GM21825 (cell line): ENCODE measurements around the gene SDCCAG8.
A peak's percentile ranks its signal among the peaks of the same experiment; 100 is the strongest.

Experiments used
- ATAC-seq: cut with Tn5 transposase; IDR thresholded peaks from one replicate; pipeline ENCODE4 v1.9.1; 2021; ENCODE audit warnings: mild to moderate bottlenecking, moderate library complexity; ENCODE audit not compliant: unreplicated experiment

The SDCCAG8 gene

GRCh38 chr1:243415663-243416408 is 160.0 kb downstream of the SDCCAG8 start:
- ATAC-seq = no peak

DNA sequence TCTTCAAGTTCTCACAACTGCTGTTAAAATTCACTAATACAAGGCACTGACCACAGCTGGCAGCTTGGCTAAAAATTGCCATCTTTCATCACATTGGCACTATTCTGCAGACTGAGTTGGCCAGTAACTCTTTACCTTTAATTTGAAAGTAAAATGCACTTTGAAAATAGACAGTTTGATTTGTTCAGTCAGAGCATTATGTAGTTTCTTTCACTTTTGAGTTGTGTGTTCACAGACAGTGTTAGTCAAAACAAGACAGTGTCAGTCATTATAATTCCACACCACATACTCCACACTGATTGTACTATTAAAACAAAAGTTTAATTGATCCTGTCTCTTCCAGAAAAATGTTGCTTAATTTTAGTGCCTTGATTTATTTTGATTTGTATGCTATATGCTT is 160.7 kb downstream of the SDCCAG8 start:
- ATAC-seq = no peak

DNA sequence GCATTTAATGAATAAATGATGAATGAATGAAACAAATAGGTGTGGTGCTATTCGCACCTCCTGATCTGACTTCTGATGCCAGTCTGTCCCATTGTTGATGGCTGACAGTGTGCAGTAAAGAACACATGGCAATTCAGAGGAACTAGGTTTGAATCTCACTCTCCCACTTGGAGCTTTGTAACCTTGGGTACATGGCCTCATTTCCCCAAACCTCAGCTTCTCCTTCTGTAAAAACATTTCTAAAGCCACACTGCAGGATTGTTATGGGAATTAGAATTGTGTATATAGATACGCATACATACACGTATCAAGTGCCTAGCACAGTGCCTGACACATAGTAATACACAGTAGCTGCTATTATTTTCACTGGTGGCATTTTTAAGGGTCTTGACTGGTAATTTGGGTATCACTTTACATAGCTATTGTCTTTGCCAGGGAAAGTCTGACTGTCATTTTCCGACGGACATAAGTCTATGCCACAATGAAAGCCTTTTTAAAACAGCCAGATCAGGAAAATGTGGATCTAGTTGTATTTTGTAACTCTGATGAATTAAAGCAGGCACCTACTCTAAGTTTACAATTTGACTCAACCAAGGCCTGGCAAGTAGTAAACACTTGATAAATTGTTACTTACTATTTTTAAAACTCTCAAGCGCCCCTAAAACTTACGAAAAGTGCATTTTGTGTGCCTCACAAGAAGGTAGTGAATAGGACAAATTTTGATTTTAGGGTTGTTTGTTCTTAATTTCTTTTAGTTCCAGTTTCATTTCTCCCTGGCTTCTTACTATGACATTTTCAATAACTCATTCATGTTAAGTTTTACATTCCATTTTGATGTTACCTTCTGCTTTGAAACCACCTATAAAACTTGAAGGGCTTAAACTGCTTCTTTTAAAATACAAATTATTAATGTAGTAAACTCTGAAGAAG is 164.4 kb downstream of the SDCCAG8 start:
- ATAC-seq = no peak

GRCh38 chr1:243420946-243421685 is 165.3 kb downstream of the SDCCAG8 start:
- no peak for ATAC-seq

DNA sequence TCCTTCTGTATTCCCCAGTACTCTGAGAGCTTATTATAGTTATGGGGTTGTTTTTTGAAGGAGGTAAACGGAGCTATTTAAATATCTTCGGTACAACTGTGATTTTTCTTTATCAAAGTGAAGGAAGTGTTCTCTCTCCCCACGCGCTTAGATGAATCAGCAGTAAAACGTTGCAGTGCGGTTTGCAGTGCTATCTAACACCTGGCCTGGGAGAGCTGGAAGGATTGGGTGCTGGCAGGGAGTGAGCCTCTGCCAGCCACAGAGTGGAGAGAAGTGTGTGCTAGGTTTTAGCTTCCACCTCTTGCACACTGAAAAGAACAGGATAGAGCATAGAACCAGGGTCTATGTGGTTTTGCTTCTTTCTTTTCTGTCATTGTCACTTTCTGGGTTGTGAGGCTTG is 165.9 kb downstream of the SDCCAG8 start:
- peak; percentile 82 for ATAC-seq

DNA sequence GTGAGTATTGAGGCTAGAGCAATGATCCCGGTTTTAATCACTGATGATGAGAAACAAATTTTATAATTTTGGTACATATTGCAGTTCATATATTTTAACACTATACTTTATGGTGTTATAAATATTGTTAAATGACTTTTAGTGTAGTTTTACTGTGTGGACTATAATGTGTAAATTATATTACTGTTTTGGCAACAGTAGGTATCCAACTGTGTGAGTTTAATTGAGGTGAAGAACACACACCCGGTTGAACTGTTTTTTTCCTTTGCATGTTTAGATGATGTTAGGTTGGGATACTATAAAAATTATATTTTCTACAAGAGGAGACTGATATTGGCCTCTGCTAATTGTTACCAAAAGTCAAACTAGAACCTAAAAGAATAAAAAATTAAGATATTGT is 166.5 kb downstream of the SDCCAG8 start:
- ATAC-seq = no peak

- ATAC-seq = no peak
Observed at GRCh38 chr1:243428084-243428483, 172.2 kb downstream of the SDCCAG8 start.

DNA sequence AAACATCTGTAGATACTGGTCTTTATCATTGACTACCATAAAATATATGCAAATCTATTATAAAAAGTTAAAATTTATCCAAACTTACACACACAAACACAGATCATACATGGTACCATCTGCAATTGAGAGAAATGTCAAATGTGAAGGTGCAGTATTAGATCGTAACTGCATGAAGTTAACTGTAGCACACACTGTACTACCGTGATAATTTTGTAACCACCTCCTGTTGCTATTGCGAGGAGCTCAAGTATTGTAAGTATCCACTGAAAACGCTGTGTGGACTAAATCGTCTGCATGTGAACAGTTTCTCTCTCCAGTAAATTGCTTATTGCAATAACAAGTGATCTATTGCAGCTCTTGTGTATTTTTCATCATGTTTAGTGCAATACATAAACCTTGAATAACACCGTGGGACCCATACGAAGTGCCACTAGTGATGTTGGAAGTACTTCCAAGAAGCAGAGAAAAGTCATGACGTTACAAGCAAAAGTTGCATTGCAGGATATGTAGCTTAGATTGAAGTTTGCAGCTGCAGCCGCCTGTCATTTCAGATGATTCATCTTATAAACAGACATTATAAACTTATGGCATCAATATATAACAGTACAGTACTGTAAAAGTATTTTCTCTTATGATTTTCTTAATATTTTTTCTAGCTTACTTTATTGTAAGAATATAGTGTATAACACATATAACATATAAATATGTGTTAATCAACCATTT is 172.9 kb downstream of the SDCCAG8 start:
- no peak for ATAC-seq

DNA sequence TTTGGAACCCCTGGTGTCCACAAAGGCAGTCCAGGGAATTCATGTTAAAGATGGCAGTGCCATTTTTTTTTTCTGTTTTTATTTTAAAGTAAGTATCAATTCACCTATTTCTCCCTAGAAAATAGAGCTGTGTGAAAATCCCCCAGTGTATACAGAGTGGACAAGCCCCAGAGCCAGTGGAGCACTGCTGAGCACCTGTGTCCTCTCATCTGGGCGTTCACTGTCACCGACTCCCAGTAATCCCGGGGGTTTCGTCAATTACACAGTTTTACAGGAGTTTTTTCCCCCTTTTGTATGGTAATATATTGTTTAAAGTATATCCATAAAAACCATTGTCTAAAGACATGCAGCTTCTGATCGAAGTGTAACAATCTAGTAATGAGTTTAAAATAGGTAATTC is 175.8 kb downstream of the SDCCAG8 start:
- no peak for ATAC-seq

DNA sequence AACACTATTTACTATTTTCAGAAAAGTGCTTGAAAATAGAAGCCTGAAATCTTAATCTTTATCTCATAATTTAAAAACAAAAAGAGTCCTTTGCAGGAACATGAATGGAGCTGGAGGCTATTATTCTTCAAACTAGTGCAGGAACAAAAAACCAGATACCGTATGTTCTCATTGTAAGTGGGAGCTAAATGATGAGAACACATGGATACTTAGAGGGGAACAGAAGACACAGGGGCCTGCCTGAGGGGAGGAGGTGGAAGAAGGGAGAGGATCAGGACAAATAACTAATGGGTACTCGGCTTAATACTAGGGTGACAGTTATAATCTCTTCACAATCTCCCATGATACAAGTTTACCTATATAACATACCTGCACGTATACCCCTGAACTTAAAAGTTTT is 176.3 kb downstream of the SDCCAG8 start:
- ATAC-seq = no peak

- no peak for ATAC-seq
Observed at GRCh38 chr1:243433737-243434370, 178.0 kb downstream of the SDCCAG8 start.

DNA sequence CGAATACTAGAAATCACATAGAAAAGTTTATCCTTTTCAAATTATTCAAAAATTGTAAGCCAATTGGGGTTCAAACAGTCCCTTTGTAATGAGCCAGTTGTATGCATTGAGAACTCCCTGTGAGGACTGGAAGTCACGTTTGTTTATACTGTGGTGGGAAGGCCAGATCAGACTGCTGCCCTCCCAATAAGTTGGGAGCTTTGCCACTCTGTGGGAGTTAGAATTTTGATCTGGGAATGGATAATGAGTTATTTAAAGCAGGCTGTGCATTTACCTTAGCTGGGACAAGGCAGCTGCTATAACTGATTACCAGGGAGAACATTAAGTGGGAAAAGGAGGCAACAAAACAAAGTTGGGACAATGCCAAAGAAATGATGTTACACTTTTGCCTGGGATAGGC is 178.8 kb downstream of the SDCCAG8 start:
- no peak for ATAC-seq

DNA sequence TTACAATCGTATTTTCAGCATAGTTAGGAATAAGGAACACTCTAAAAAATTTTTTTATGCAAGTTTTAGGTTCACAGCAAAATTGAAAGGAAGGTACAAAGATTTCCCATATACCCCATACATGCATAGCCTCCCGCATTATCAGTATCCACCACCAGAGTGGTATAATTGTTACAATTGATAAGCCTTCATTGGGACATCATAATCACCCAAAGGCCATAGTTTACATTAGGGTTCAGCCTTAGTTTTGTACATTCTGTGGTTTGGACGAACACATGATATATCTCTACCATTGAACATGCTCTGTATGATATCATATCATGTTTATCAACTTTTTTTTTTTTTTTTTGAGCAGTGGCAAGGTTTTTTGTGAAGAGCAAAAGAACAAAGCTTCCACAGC is 180.0 kb downstream of the SDCCAG8 start:
- ATAC-seq = no peak

GRCh38 chr1:243438146-243438545 is 182.3 kb downstream of the SDCCAG8 start:
- no peak for ATAC-seq

GRCh38 chr1:243438815-243439214 is 183.0 kb downstream of the SDCCAG8 start:
- no peak for ATAC-seq

- no peak for ATAC-seq
Observed at GRCh38 chr1:243440406-243440805, 184.6 kb downstream of the SDCCAG8 start.

DNA sequence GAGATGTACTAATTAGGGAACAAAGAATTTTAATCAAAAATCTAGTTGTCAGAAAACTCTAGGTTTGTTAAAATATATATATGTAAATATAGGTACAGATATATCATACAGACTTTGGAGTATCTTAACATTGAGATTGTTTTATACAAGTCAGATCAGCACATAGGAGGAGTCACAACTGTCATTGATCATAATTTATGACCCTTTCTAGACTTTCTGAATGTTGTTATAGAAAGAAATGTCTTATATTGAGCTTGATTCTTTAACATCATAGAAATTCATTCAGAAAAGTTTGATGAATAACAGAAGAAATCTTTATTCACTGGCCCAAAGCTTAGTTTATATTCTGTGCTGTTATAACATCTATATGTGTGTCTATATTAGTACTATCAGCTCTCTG is 185.8 kb downstream of the SDCCAG8 start:
- ATAC-seq = no peak

DNA sequence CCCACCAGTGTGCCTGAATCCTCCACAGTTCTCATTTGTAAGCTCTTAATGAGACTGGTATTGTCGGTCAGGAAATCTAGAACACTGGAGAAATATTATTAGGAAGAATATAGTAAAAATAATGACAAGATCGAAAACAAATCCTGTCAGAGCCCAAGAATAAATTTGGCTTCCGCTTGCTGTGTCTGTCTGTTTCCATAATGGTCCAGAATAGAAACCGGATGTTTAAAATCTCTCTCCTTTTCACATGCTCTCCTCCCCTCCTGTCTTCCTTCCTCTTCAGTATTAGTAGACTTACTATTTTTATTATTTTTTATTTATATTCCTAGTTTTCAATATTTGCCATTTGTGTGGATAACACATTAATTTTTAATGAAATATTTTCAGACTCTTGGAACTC is 187.7 kb downstream of the SDCCAG8 start:
- no peak for ATAC-seq

DNA sequence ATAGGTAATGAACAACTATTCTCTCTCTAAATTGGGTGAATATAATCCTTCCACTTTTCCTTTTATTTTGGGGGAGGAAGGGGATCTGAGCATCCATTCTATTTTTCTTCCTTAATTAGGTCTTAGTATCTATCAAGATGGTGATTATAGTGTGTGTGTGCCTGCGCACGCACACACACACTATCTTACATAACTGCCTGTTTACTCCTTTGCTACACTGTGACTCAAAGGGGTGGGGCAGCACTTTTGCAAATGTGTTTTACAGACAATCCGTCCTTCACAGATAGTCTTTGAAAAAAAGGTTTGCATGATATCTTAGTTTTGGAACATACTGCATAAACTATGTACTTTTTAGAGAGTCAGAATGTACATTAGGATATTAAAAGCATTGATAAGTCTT is 191.5 kb downstream of the SDCCAG8 start:
- ATAC-seq = no peak

DNA sequence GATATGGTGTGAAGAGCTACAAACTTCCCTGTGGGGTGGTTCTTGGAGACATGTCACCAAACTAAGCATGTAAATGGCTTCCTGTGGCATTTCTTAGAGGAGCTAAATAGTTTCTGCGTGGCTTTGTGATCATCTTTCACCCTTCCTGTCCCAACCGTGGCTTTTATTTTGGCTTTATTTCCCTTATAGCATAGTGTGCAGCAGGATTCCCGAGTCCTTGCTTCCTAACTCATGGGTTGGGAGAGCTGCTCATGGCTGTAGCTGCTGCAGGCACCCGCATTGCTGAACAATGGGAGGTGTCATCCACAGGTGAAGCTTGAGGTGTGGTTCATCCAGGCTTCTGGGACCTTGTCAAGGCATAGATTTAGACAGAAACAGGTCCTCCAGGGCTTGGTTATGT is 192.0 kb downstream of the SDCCAG8 start:
- ATAC-seq = no peak
